ENCODE measurements around the gene C1orf185.
"Not testable (repeated sequence)": the region's sequence is repeated elsewhere in the genome, so short reads cannot be mapped to it uniquely, and the experiment has no call there.

The C1orf185 gene

DNA sequence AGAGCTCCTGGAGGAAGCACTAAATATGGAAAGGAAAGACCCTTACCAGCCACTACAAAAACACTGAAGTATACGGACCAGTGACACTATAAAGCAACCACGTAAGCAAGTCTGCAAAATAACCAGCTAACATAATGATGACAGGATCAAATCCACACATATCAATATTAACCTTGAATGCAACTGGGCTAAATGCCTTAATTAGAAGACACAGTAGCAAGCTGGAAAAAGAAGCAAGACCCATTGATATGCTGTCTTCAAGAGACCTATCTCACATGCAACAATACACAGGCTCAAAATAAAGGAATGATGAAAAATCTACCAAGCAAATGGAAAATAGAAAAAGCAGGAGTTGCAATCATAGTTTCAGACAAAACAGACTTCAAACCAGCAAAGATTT lies 31.0 kb downstream of the C1orf185 start:
- no peak for DNase-seq (ENCODE audit: low read depth in 1 of 2, low spot score in 1 of 2)

GRCh38 chr1:51137696-51138095 lies 35.7 kb downstream of the C1orf185 start:
- not testable (repeated sequence) for DNase-seq (ENCODE audit: low read depth in 1 of 2, low spot score in 1 of 2)

- no peak for DNase-seq (ENCODE audit: low read depth in 1 of 2, low spot score in 1 of 2)
Observed at GRCh38 chr1:51139474-51139873, 37.4 kb downstream of the C1orf185 start.

DNA sequence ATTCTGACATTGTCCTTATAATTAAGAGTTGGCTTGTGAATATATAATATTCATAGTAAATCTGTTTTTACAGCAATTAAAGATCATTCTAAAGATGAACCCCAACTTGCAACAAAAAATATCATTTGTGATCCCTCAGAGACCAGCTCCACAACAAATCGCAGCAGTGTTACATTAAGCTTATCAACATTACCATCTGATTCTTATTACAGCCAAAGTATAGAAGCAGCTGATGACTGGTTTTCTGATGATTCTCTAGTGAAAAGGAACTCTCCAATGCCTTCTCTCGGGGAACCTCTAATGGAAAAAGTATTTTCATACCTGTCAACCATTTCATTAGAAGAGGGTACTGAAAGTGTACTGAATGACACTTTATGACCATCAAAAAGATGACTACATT lies 45.4 kb downstream of the C1orf185 start:
- DNase-seq (ENCODE audit: low read depth in 1 of 2, low spot score in 1 of 2): no peak

DNA sequence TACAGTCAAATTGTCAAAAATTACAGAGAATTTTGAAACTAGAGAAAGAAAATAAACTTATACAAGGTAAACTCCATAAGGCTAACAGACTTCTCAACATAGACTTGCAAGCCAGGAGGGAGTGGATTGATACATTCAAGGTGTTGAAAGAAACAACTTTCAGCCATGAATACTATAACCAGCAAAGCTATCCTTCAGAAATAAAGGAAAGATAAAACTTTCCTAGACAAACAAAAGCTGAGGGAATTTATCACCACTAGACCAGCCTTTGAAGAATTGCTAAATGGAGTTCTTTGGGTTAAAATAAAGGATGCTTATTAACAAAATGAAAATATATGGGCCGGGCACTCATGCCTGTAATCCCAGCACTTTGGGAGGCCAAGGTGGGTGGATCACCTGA lies 52.7 kb downstream of the C1orf185 start:
- no peak for DNase-seq (ENCODE audit: low read depth in 1 of 2, low spot score in 1 of 2)

- DNase-seq (ENCODE audit: low read depth in 1 of 2, low spot score in 1 of 2): no peak
Observed at GRCh38 chr1:51156752-51157151, 54.7 kb downstream of the C1orf185 start.

DNA sequence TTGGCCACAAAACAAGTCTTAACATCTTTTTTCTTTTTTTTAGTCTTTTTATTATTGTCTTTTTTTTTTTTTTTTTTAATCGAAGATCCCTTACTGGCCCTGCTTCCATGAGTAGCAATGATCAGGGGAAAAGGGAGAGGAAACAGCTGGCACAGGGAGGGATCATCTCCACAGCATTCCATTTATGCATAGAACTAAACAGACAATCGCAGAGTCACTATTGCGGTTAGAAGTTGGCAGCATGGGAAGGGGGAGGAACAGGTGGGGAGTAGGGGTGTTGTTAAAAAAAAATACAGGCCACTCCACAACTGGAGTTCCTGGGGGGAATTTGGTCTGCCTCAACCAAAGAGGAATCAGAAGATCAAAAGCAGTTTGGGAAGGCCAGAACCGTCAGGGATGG lies 55.4 kb downstream of the C1orf185 start:
- no peak for DNase-seq (ENCODE audit: low read depth in 1 of 2, low spot score in 1 of 2)

GRCh38 chr1:51158263-51158662 lies 56.2 kb downstream of the C1orf185 start:
- no peak for DNase-seq (ENCODE audit: low read depth in 1 of 2, low spot score in 1 of 2)

DNA sequence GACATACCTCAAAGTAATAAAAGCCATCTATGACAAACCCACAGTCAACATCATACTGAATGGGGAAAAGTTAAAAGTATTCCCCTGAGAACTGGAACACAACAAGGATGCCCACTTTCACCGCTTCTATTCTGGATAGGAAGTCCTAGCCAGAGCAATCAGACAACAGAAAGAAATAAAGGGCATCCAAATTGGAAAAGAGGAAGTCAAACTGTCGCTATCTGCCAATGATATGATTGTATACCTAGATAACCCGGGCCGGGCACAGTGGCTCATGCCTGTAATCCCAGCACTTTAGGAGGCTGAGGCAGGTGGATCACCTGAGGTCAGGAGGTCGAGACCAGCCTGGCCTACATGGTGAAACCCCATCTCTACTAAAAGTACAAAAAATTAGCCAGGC lies 60.5 kb downstream of the C1orf185 start:
- DNase-seq (ENCODE audit: low read depth in 1 of 2, low spot score in 1 of 2): not testable (repeated sequence)

- DNase-seq (ENCODE audit: low read depth in 1 of 2, low spot score in 1 of 2): no peak
Observed at GRCh38 chr1:51165540-51165939, 63.5 kb downstream of the C1orf185 start.

DNA sequence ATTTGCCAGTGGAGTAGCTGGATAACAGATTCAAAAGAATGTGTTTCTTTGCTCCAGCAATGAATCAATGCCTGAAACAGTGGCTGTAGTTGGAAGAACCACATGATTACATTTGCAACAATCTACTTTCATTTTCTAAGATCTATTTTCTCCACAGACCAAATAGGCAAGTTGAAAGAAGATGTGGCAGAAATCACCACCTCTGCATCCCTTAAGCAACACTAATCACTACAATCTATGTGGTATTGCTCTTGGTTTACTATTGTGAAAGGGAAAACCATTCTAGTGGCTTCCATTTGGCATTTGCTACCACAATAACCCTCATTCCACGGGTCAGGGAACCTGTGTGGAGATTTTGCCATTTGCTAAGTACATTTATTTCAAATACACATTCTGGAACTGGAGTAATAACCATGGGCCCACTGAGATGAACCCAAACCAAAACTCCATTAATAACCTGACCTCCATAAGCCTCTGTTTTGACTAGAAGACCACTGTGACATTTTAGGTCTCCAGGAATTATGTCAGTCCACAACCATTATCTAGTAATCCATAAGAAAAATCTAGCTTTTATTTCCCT lies 66.3 kb downstream of the C1orf185 start:
- no peak for DNase-seq (ENCODE audit: low read depth in 1 of 2, low spot score in 1 of 2)

DNA sequence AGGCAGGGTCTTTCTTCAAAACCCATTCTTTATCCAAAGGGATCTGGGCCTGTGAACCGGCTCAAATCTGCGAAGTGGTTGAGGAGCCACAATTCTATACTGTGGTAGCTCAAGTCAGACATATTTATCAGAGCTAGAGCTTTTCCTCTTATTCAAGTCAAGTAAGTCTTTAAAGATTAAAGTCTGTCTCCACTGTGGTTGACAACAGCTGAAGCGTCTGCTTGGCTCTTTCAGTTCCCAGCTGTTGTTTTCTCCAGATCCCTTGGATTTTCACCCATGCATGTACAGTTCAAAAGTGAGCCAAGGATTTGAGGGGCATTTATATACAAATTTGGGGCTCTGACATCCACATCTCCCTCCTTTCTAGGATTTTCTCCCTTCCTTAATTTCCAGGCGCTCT lies 66.9 kb downstream of the C1orf185 start:
- DNase-seq (ENCODE audit: low read depth in 1 of 2, low spot score in 1 of 2): no peak

DNA sequence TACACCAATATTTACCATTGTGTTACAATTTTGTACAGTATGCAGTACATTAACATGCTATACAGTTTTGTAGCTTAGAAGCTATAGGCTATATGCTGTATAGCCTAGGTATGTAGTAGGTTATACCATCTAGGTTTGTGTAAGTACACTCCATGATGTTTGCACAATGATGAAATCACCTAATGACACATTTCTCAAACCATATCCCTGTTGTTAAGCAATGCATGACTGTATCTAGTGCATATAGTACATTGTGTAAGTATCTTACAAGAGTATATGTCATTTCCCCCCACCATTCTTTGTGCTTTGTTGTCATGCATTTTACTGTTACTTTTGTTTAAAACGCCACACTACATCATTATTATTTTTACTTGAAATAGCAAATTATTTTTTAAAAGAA lies 68.3 kb downstream of the C1orf185 start:
- DNase-seq (ENCODE audit: low read depth in 1 of 2, low spot score in 1 of 2): no peak

GRCh38 chr1:51172811-51173210 lies 70.8 kb downstream of the C1orf185 start:
- DNase-seq (ENCODE audit: low read depth in 1 of 2, low spot score in 1 of 2): no peak

DNA sequence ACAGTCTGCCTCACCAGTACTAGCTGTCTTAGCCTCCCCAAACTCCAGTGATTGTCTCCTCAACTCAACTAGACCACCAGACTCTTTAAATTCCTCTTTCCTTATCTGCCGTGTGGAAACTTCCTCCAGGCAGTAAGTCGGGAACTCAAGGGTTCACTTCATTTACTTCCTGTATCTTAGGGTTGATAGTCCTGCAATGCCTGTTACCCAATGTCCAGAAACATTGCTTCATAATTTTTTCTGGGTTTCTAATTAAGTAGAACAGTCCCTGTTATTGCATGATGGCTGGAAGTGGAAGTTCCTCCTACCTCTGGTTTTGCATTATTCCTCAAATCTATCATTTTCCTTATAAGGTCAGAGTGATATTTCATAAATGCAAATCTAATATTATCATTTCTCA lies 73.2 kb downstream of the C1orf185 start:
- no peak for DNase-seq (ENCODE audit: low read depth in 1 of 2, low spot score in 1 of 2)

DNA sequence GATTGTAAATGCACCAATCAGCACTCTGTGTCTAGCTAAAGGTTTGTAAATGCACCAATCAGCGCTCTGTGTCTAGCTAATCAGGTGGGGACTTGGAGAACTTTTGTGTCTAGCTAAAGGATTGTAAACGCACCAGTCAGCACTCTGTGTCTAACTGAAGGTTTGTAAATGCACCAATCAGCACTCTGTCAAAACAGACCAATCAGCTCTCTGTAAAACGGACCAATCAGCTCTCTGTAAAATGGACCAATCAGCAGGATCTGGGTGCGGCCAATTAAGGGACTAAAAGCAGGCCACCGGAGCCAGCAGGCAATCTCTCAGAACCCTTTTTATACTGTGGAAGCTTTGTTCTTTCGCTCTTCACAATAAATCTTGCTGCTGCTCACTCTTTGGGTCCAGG lies 76.0 kb downstream of the C1orf185 start:
- DNase-seq (ENCODE audit: low read depth in 1 of 2, low spot score in 1 of 2): not testable (repeated sequence)

GRCh38 chr1:51188230-51188629 lies 86.2 kb downstream of the C1orf185 start:
- no peak for DNase-seq (ENCODE audit: low read depth in 1 of 2, low spot score in 1 of 2)

DNA sequence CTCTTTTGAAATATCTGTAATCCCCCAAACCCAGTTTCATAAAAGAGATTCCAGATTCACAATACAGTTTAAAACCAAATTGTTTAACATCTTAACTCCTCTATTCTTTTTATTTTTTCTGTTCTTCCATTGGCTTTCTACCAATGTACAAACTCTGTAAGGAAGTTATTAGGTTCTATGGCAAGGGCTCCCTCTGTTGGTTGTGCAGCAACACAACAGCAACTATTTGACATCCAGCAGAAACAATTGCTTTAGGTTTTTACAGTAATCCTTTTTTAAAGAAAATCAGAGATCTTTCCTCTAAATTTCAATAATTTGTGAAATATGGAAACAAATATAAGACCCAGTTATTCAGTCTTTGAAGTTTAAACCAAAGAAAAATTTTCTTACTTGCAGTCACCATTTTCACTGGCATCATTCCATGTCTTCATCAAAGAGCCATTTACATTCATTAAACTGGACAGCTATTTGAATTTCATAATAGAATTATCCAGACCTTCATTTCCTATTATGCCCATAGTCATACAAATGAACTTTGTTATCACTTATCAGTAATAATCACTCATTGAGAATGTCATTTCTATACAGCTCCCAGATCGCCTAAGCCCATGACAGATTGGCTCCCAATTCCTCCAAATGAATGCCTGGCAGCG lies 87.5 kb downstream of the C1orf185 start:
- no peak for DNase-seq (ENCODE audit: low read depth in 1 of 2, low spot score in 1 of 2)

DNA sequence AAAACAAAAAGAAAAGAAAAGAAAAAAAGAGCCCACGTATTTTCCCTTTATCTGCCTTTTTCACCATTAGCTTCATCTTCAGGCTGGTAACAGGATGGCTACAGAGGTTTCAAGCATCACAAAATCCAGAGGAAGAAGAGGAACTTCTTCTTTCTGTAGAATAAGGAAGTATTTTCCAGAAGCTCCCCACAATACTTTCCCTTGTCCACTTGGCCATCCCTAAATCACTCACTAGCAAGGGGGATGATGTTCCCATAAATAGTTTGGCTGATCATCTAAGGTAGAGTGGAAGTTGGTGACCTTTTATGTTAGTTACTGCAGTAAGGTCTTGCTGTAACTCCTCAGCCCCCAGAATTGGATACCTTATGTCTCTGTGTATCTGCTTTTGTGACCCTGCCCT lies 88.9 kb downstream of the C1orf185 start:
- no peak for DNase-seq (ENCODE audit: low read depth in 1 of 2, low spot score in 1 of 2)

DNA sequence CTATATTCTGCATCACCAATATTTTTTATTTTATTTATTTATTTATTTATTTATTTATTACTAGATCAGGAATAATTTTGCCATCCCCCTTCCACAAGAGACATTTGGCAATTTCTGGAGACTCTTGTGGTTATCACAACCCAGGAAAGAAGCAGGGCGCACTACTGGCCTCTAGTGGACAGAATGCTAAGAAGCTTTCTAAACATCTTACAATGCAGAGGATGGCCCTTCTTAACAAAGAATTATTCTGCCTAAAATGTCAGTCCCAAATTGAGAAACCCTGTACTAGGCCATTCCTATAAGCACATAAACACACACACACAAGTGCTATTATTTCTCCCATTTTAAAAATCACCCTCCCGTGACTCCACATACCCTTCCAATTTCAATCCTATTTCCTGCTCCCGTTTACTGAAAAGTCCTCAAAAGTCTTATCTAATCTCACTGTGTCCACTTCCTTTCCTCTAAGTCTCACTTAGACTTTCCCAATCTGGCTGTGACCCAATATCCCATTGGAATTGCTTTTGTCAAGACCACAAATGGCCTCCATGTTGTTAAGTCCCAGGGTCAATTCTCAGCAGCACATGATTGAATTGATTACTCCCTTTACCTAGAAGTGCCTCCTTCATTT lies 90.3 kb downstream of the C1orf185 start:
- DNase-seq (ENCODE audit: low read depth in 1 of 2, low spot score in 1 of 2): no peak

DNA sequence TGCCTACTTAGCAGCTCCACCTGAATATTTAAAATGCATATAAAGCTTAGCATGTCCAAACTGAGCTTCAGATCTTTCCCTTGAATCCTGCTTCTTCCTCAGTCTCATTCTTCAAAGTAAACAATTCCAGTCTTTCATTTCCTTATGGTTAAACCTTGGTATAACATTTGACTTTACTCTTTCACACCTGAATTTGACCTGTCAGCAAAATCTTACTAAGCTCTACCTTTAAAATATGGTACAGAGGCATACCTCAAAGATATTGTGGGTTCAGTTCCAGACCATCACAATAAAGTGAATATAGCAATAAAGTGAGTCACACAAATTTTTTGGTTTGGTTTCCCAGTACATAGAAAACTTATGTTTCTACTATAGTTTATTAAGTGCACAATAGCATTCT lies 91.5 kb downstream of the C1orf185 start:
- DNase-seq (ENCODE audit: low read depth in 1 of 2, low spot score in 1 of 2): no peak
